WI38 (cell line): Measurements from ENCODE around the gene DOK3.

Source experiments
- H3K4me3 ChIP-seq: 2 replicates; pipeline ENCODE4 v1.5.1; 2011; ENCODE audit warnings: low read depth, mild to moderate bottlenecking, control low read depth, low read length
- CTCF ChIP-seq: IDR thresholded peaks from 2 replicates; pipeline ENCODE4 v1.5.1; 2012; ENCODE audit warnings: low read depth, mild to moderate bottlenecking, control low read depth, low read length

The DOK3 gene

GRCh38 chr5:177483994-177484901, 25.4 kb downstream of the DOK3 start:
- H3K4me3 ChIP-seq = no peak overlapping the region
- no peak for TF ChIP-seq CTCF

GRCh38 chr5:177483042-177483441, 26.6 kb downstream of the DOK3 start:
- TF ChIP-seq CTCF = no peak
- no peak overlapping the region for H3K4me3 ChIP-seq

- no peak for TF ChIP-seq CTCF
- no peak overlapping the region for H3K4me3 ChIP-seq
These were observed 27.2 kb downstream of the DOK3 start for GRCh38 chr5:177482359-177482795.

- TF ChIP-seq CTCF = no peak
- H3K4me3 ChIP-seq = no peak overlapping the region
These were observed 29.9 kb downstream of the DOK3 start for GRCh38 chr5:177479774-177480173.

GRCh38 chr5:177478711-177479646, 30.6 kb downstream of the DOK3 start:
- no peak overlapping the region for H3K4me3 ChIP-seq
- no peak for TF ChIP-seq CTCF

GRCh38 chr5:177477701-177478477, 31.7 kb downstream of the DOK3 start:
- no peak for TF ChIP-seq CTCF
- no peak overlapping the region for H3K4me3 ChIP-seq
